K562 (cell line): ENCODE data around the gene CDH1. TPM values are rescaled to one million over a fixed set of nuclear protein-coding genes. Genes with fewer than 3 reads are reported as not detected.

Experiments used
- ATAC-seq: fragments of 200-7000 bp; cut with Tn5 transposase; 3 replicates; pipeline ENCODE4 v1.9.1; 2020; ENCODE audit warnings: moderate library complexity
- BruUV-seq: library from RNA; stranded (reverse); fragments of 400-500 nt; replicated peaks from 2 replicates; lab custom pipeline; 2021; lab: Mats Ljungman, UMichigan
- CTCF ChIA-PET: fragments of 300-600 bp; formaldehyde crosslinking; extraction: SDS; loops from one replicate; lab custom pipeline; 2021; ENCODE audit warnings: low intra/inter-chr PET ratio; lab: Yijun Ruan, JAX
- POLR2A ChIA-PET: fragments of 300-600, 350-650 bp; sonication (Branson Sonifier 250); formaldehyde crosslinking; extraction: SDS; loops from one replicate; lab custom pipeline; 2021; ENCODE audit warnings: antibody characterized with exemption, inconsistent platforms; lab: Yijun Ruan, JAX
- DNase-seq, 4 experiments: peaks; one replicate each; pipeline versions ENCODE4 v3.0.0 to v3.0.0-alpha.2; 2011 to 2018; ENCODE audit warnings: low spot score in 3 of 4, mixed read lengths in 3 of 4; ENCODE audit errors: extremely low read depth in 1 of 4
- FAIRE-seq: peaks from 2 replicates; lab custom pipeline; 2011; peaks lifted over from hg19 to GRCh38; lab: Jason Lieb, UNC
- H2AFZ ChIP-seq: 2 replicates; pipeline ENCODE4 v1.6.0; 2011; ENCODE audit warnings: low read depth, low read length, control low read depth, inconsistent platforms
- H3K27ac ChIP-seq: fragments of 200-600 bp; 3 replicates; pipeline ENCODE4 v1.8.0; 2011; ENCODE audit warnings: low read depth, mild to moderate bottlenecking, control low read depth, inconsistent platforms, low read length, moderate library complexity, mixed read lengths; ENCODE audit errors: extremely low read depth
- H3K27me3 ChIP-seq, 2 experiments: fragments of 300-600 bp in 1 of 2; 2 replicates in 1 of 2; 3 replicates in 1 of 2; pipeline versions ENCODE4 v1.6.0 to v1.8.0; 2011; ENCODE audit warnings: inconsistent platforms in 2 of 2, low read length in 2 of 2, mild to moderate bottlenecking in 1 of 2, mixed read lengths in 1 of 2, moderate library complexity in 1 of 2; ENCODE audit not compliant: control insufficient read depth in 2 of 2, insufficient read depth in 2 of 2
- H3K36me3 ChIP-seq: fragments of 300-600 bp; 3 replicates; pipeline ENCODE4 v1.8.0; 2011; ENCODE audit warnings: mild to moderate bottlenecking, low read length, inconsistent platforms; ENCODE audit not compliant: control insufficient read depth, insufficient read depth
- H3K4me1 ChIP-seq, 2 experiments: fragments of 200-600 bp in 1 of 2; replicated peaks in 1 of 2; 2 replicates in 1 of 2; 3 replicates in 1 of 2; pipeline versions ENCODE4 v1.5.1 to v1.8.0; 2011; ENCODE audit warnings: inconsistent platforms in 2 of 2, low read length in 2 of 2, mild to moderate bottlenecking in 1 of 2, mixed read lengths in 1 of 2, moderate library complexity in 1 of 2; ENCODE audit not compliant: control insufficient read depth in 2 of 2, insufficient read depth in 2 of 2
- H3K4me2 ChIP-seq: 2 replicates; pipeline ENCODE4 v1.6.1; 2011; ENCODE audit warnings: low read length, control low read depth, inconsistent platforms, mixed read lengths; ENCODE audit not compliant: insufficient read depth
- H3K4me3 ChIP-seq: fragments of 200-600 bp; sonication (generic), shearing (Covaris generic); 2 replicates; pipeline ENCODE4 v1.5.1; 2016; ENCODE audit warnings: control low read depth, inconsistent platforms
- H3K79me2 ChIP-seq: fragments of 200-600 bp; 3 replicates; pipeline ENCODE4 v1.8.0; 2011; ENCODE audit warnings: low read length, inconsistent platforms; ENCODE audit not compliant: control insufficient read depth, insufficient read depth
- H3K9ac ChIP-seq, 2 experiments: 2 replicates each; pipeline versions ENCODE4 v1.6.0 to v1.6.1; 2011; ENCODE audit warnings: low read depth in 2 of 2, low read length in 2 of 2, control low read depth in 1 of 2, inconsistent platforms in 1 of 2, mild to moderate bottlenecking in 1 of 2, mixed read lengths in 1 of 2; ENCODE audit not compliant: insufficient read depth in 1 of 2
- H3K9me1 ChIP-seq: one replicate; pipeline ENCODE4 v1.6.0; 2011; ENCODE audit warnings: inconsistent platforms, mild to moderate bottlenecking, low read length, moderate library complexity; ENCODE audit not compliant: control insufficient read depth, insufficient read depth
- H3K9me3 ChIP-seq: replicated peaks from 2 replicates; pipeline ENCODE4 v1.5.1; 2011; ENCODE audit warnings: low read depth, low read length, inconsistent platforms; ENCODE audit not compliant: control insufficient read depth, insufficient read depth
- H4K20me1 ChIP-seq: replicated peaks from 2 replicates; pipeline ENCODE4 v1.6.1; 2011; ENCODE audit warnings: low read length, inconsistent platforms, mixed read lengths; ENCODE audit not compliant: control insufficient read depth, insufficient read depth
- KHSRP ChIP-seq: fragments of 450-650 bp; IDR thresholded peaks from 2 replicates; pipeline ENCODE4 v1.6.1; 2017
- THRA ChIP-seq: fragments of 450-650 bp; IDR thresholded peaks from 2 replicates; pipeline ENCODE4 v1.6.1; 2017; ENCODE audit warnings: mild to moderate bottlenecking, moderate library complexity
- ZEB2 ChIP-seq: fragments of 450-650 bp; IDR thresholded peaks from 2 replicates; pipeline ENCODE4 v1.6.1; 2016
- WGBS: fragments of 100-300 bp; shearing (Covaris generic); methylation state at CpG from one replicate; pipeline ENCODE4 v1.1.6; 2016; ENCODE audit warnings: low coverage, mixed read lengths; ENCODE audit not compliant: insufficient coverage; ENCODE audit errors: missing lambda C conversion rate; 5-methylcytosine and 5-hydroxymethylcytosine counted together
- in situ Hi-C: fragments of 300-500 bp; cut with MboI; formaldehyde crosslinking; loops from 4 replicates; pipeline ENCODE4 v1.15.0; 2018; ENCODE audit warnings: inconsistent platforms, mixed read lengths
- intact Hi-C: fragments of 100-400 bp; cut with micrococcal nuclease; formaldehyde crosslinking; loops from 2 replicates; pipeline ENCODE4 v1.14.2; 2022
- polyA plus RNA-seq, 8 experiments: library from polyadenylated mRNA; depleted of rRNA in 4 of 8; stranded (reverse) in 5 of 8; unstranded in 3 of 8; fragments of >200 nt; fragmentation: Nextera tagmentation in 2 of 8; fragmentation: Illumina TruSeq in 1 of 8; extraction: Ambion mirVana in 2 of 8; extraction: Trizol in 1 of 8; gene quantifications; 2 replicates each; pipeline versions ENCODE4 v1.2.1 to v1.2.3, GENCODE V29; 2011 to 2014; ENCODE audit warnings: inconsistent platforms in 1 of 8, missing spikeins in 1 of 8
- total RNA-seq, 7 experiments: library from RNA; depleted of rRNA in 6 of 7; stranded (reverse); fragments of >200 nt in 6 of 7; fragmentation: Illumina TruSeq in 2 of 7; extraction: Trizol in 2 of 7; gene quantifications; 2 replicates each; pipeline versions ENCODE4 v1.2.1 to v1.2.3, GENCODE V29; 2011 to 2021; ENCODE audit warnings: low replicate concordance in 1 of 7

CDH1 gene
- total and polyA plus RNA-seq, 9 of the 15 experiments (the other 6 are each of a cell fraction or from before 2014, with no cell fraction given), result 0.01 to 0.69 TPM; not detected in 7

GRCh38 chr16:68833251-68833650, 96.2 kb downstream of the CDH1 start (continued):
- TF ChIP-seq THRA (no peak), KHSRP (no peak)

- ChIA-PET POLR2A (interaction anchor here (0.6 to 1.1 kb wide), 2 partner anchors 20 to 373 kb away, joined by 3 read pairs; no protein-coding TSS in a partner anchor), CTCF (no interaction called here)
- DNase-seq (no peak), FAIRE-seq (no peak), ATAC-seq (no peak)
- Histone ChIP-seq H3K9me1 (no peaks in the 10 kb centered on the region), H3K27ac (no peak overlapping the region), H3K4me3 (no peak overlapping the region), H3K36me3 (no peaks in the 10 kb centered on the region), H2AFZ (no peak overlapping the region), H4K20me1 (no peaks in the 10 kb centered on the region), H3K4me1 (peaks cover 0 to 3% of the 10 kb centered on the region in 2 experiments; a peak in 1 of 5 replicates), H3K27me3 (peaks cover 12 to 13% of the 10 kb centered on the region in 2 experiments), H3K4me2 (no peak overlapping the region), H3K79me2 (no peaks in the 10 kb centered on the region), H3K9me3 (no peaks in the 10 kb centered on the region; the same call in 1 of the 2 replicates), H3K9ac (no peak overlapping the region)
- no peak for TF ChIP-seq ZEB2
- intact Hi-C loops (no loop called here), in situ Hi-C loops (no loop called here)
- BruUV-seq, result no TSS peak
- 63% methylated on average over 1 of the region's 1 CpG for WGBS
These were observed 97.5 kb downstream of the CDH1 start for GRCh38 chr16:68834550-68834949.
